Nephron (organoid): ENCODE results near the gene COG2.

Experiments used
- H3K27ac Mint-ChIP-seq, 3 experiments: 2 replicates each; pipeline ENCODE4 v1.8.0; 2020; ENCODE audit warnings: mixed read lengths in 3 of 3, mild to moderate bottlenecking in 2 of 3, moderate library complexity in 1 of 3
- H3K27me3 Mint-ChIP-seq: 2 replicates; pipeline ENCODE4 v1.8.0; 2021; ENCODE audit warnings: low read depth, mild to moderate bottlenecking, moderate library complexity, mixed read lengths
- H3K36me3 Mint-ChIP-seq: 2 replicates; pipeline ENCODE4 v1.8.0; 2020; ENCODE audit warnings: low read depth, mixed read lengths
- H3K4me1 Mint-ChIP-seq: 2 replicates; pipeline ENCODE4 v1.8.0; 2020; ENCODE audit warnings: mixed read lengths
- H3K4me3 Mint-ChIP-seq, 3 experiments: 2 replicates each; pipeline ENCODE4 v1.8.0; 2020; ENCODE audit warnings: mild to moderate bottlenecking in 3 of 3, mixed read lengths in 3 of 3, moderate library complexity in 2 of 3
- H3K9me3 Mint-ChIP-seq: 2 replicates; pipeline ENCODE4 v1.8.0; 2020; ENCODE audit warnings: mixed read lengths
- TF ChIP-seq, protein P1 (sequence below), 3 experiments: fragments of 200-600 bp; sonication (generic); IDR thresholded peaks; one replicate each; pipeline ENCODE4 v1.5.0; 2021; ENCODE audit warnings: antibody characterized with exemption in 3 of 3; ENCODE audit not compliant: unreplicated experiment in 3 of 3

Gene COG2

DNA sequence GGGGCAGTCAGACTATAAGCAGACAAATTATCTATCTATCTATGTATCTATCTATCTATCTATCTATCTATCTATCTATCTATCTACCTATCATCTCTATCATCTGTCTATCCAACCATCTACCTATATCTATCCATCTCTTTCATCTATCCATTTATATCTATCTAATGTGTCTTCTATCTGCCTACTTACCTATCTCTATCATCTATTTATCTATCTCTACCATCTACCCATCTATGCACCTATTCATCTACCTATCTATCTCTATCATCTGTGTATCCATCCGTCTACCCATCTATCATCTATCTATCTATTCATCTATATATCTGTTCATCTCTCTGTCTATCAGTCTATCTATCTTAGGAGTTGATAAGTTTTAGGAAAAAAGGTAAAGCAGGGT, 10.8 kb upstream of the COG2 start:
- H3K4me1 Mint-ChIP-seq = no peaks in the 10 kb centered on the region
- TF ChIP-seq, protein P1, sequence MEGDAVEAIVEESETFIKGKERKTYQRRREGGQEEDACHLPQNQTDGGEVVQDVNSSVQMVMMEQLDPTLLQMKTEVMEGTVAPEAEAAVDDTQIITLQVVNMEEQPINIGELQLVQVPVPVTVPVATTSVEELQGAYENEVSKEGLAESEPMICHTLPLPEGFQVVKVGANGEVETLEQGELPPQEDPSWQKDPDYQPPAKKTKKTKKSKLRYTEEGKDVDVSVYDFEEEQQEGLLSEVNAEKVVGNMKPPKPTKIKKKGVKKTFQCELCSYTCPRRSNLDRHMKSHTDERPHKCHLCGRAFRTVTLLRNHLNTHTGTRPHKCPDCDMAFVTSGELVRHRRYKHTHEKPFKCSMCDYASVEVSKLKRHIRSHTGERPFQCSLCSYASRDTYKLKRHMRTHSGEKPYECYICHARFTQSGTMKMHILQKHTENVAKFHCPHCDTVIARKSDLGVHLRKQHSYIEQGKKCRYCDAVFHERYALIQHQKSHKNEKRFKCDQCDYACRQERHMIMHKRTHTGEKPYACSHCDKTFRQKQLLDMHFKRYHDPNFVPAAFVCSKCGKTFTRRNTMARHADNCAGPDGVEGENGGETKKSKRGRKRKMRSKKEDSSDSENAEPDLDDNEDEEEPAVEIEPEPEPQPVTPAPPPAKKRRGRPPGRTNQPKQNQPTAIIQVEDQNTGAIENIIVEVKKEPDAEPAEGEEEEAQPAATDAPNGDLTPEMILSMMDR (IDR thresholded peaks at IDR 0.05; ENCODE audit: unreplicated experiment in 3 of 3) = no peak
- H3K9me3 Mint-ChIP-seq = no peaks in the 10 kb centered on the region
- no peaks in the 10 kb centered on the region for H3K36me3 Mint-ChIP-seq
- no peak overlapping the region for H3K27ac Mint-ChIP-seq
- H3K27me3 Mint-ChIP-seq = peaks cover under 1% of the 10 kb centered on the region
- H3K4me3 Mint-ChIP-seq = no peak overlapping the region

DNA sequence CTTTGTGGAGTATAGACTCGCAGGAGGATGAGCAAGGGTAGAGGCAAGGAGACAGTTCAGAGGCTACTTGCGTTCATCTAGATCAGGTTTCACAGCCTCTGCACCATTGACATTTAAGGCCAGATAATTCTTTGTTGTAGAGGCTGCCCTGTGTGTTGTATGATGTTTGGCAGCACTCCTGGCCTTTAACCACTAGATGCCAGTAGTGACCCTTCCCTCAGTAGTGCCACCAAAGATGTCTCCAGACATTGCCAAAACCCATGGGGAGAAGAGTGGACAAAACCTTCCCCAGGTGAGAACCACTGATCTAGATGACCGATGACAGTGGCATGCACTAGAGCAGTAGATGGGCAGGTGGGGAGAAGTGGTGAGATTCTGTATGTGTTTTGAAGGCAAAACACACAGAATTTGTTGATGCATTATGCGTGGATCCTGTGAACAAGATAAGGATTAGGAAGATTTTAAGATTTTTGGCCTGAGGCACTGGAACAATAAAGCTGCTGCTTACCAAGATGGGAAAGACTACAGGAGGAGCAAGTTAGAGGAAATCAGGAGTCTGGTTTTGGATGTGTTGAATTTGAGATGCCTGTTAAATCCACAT, 9.9 kb upstream of the COG2 start:
- H3K36me3 Mint-ChIP-seq = no peaks in the 10 kb centered on the region
- H3K9me3 Mint-ChIP-seq = no peaks in the 10 kb centered on the region
- TF ChIP-seq, protein P1 (IDR thresholded peaks at IDR 0.05; ENCODE audit: unreplicated experiment in 3 of 3) = peak; percentile 39 to 48 (median 42)
- no peak overlapping the region for H3K27ac Mint-ChIP-seq
- peaks cover 8% of the 10 kb centered on the region for H3K27me3 Mint-ChIP-seq
- no peak overlapping the region for H3K4me3 Mint-ChIP-seq
- H3K4me1 Mint-ChIP-seq = no peaks in the 10 kb centered on the region

DNA sequence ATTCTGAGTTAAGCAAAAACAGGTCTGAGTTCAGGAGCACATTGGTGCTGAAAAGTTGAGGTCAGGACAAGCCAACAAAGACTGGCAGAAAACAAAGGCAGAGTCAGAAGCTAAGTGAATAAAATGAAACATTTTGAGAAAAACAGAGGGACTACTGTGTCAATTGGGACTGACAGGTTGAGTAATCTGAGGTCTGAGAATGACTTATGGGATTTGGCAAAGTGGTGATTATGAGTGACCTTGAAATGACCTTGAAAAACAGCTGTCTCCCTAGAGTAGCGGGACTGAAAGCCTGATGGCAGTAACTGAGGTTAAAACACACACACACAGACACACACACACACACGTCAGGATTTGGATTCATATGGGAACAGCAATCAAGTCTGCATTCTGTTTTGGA, 8.8 kb upstream of the COG2 start:
- no peak overlapping the region for H3K27ac Mint-ChIP-seq
- TF ChIP-seq, protein P1 (IDR thresholded peaks at IDR 0.05; ENCODE audit: unreplicated experiment in 3 of 3) = no peak
- peaks cover 13% of the 10 kb centered on the region for H3K27me3 Mint-ChIP-seq
- H3K9me3 Mint-ChIP-seq = no peaks in the 10 kb centered on the region
- H3K4me3 Mint-ChIP-seq = no peak overlapping the region
- no peaks in the 10 kb centered on the region for H3K4me1 Mint-ChIP-seq
- no peaks in the 10 kb centered on the region for H3K36me3 Mint-ChIP-seq

DNA sequence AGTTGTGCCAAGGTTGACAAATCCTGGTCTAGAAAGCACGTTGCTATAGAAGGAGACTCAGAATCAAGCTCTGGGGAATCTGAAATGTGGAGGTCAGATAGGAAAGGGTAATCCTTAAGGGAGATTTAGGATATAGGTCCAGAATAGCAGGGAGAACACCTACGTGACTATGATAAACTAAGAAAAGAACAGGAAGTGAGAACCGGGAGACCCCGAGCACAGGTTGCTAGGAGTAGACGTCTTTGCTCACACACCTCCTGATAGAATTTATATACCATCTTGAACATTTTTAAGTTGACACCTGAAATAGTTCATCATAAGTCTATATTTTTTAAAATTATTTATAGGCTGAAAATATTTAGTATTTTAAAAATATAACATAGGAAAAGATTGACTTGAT, 7.9 kb upstream of the COG2 start:
- Mint-ChIP-seq H3K4me3 (no peak overlapping the region), H3K27ac (no peak overlapping the region), H3K36me3 (no peaks in the 10 kb centered on the region), H3K4me1 (peaks cover 6% of the 10 kb centered on the region), H3K9me3 (no peaks in the 10 kb centered on the region), H3K27me3 (peaks cover 16% of the 10 kb centered on the region)
- TF ChIP-seq, protein P1 (IDR thresholded peaks at IDR 0.05; ENCODE audit: unreplicated experiment in 3 of 3) = no peak

DNA sequence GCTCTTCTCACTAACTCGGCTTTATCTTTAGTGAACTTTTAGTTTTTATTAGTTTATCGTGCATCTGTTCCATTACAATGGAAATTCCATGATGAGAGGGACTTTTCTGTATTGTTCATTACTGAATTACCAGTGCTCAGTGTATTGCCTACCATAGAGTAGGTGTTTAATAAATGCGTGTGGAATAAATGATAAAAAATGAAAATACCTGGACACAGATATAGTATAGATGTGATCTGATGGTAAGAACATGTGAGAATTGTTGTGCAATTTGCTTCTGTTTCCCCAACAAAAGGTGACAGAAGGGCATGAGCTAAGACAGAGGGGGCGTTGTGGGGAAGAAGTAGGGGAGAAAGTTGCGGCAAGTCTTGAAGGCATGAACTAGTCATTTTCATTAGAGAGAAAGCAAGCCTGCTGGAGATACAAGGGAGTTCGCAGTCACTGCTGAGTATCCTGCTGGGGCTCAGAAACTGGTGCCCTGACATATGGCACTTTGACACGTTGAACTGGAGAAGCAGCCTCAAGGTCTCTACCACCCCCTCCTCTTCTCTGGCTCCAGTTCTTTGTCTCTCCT, 5.6 kb upstream of the COG2 start:
- TF ChIP-seq, protein P1 (IDR thresholded peaks at IDR 0.05; ENCODE audit: unreplicated experiment in 3 of 3) = no peak
- Mint-ChIP-seq H3K27ac (no peak overlapping the region), H3K9me3 (no peaks in the 10 kb centered on the region), H3K36me3 (no peaks in the 10 kb centered on the region), H3K4me1 (peaks cover 7% of the 10 kb centered on the region), H3K4me3 (no peak overlapping the region), H3K27me3 (peaks cover 16% of the 10 kb centered on the region)

DNA sequence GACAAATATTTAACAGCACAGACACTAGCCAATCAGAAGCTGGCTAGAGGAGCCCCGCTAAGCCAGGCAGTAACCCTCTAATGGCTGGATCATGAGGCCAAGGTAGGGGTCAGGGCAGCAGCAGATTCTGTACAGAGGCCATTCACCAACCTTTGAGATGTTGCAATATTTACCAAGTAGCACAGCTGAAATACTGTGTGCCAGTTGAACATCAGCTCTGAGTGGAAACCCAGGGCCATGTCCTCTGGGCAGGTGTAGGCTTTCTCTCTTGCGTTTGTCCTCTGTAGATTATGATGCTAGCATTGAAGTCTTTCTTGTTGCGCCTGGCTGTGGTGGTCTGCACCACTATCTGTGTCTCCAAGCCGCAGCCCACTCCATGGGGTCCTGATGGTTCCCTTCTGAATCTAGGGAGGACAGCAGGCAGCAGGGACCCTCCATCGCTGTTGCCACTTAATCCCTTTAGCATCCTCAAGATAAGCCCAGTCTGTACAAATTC, 2.5 kb upstream of the COG2 start:
- Mint-ChIP-seq H3K27ac (no peak overlapping the region), H3K4me1 (peaks cover 21% of the 10 kb centered on the region), H3K9me3 (no peaks in the 10 kb centered on the region), H3K4me3 (peak overlapping the region in 1 of 3 experiments; percentile 13), H3K27me3 (peaks cover 16% of the 10 kb centered on the region), H3K36me3 (no peaks in the 10 kb centered on the region)
- TF ChIP-seq, protein P1 (IDR thresholded peaks at IDR 0.05; ENCODE audit: unreplicated experiment in 3 of 3) = no peak
